Keratinocyte (primary cell): ENCODE data around the gene OTOG. TPM values are rescaled to one million over a fixed set of nuclear protein-coding genes. Genes with fewer than 3 reads are reported as not detected.

Source experiments
- DNase-seq: peaks from one replicate; pipeline ENCODE4 v3.0.0-alpha.2; 2011; ENCODE audit warnings: low read depth, missing footprints, low spot score
- FAIRE-seq: peaks from 2 replicates; lab custom pipeline; 2011; peaks lifted over from hg19 to GRCh38; lab: Jason Lieb, UNC
- H2AFZ ChIP-seq: 2 replicates; pipeline ENCODE4 v1.6.0; 2012; ENCODE audit warnings: low read length, control low read depth, inconsistent platforms; ENCODE audit not compliant: control insufficient read depth
- H3K27ac ChIP-seq: 2 replicates; pipeline ENCODE4 v1.5.1; 2011; ENCODE audit warnings: low read length; ENCODE audit not compliant: control insufficient read depth, insufficient read depth
- H3K27me3 ChIP-seq: 3 replicates; pipeline ENCODE4 v1.6.0; 2011; ENCODE audit warnings: low read length; ENCODE audit not compliant: control insufficient read depth, insufficient read depth; ENCODE audit errors: extremely low read depth
- H3K36me3 ChIP-seq, 2 experiments: 2 replicates in 1 of 2; 3 replicates in 1 of 2; pipeline ENCODE4 v1.5.1; 2011; ENCODE audit warnings: low read length in 2 of 2, mild to moderate bottlenecking in 1 of 2; ENCODE audit not compliant: control insufficient read depth in 2 of 2, insufficient read depth in 2 of 2; ENCODE audit errors: extremely low read depth in 1 of 2
- H3K4me1 ChIP-seq: 3 replicates; pipeline ENCODE4 v1.5.1; 2011; ENCODE audit warnings: low read length; ENCODE audit not compliant: control insufficient read depth, insufficient read depth; ENCODE audit errors: extremely low read depth
- H3K4me2 ChIP-seq: 3 replicates; pipeline ENCODE4 v1.6.0; 2011; ENCODE audit warnings: low read depth, low read length; ENCODE audit not compliant: control insufficient read depth, insufficient read depth; ENCODE audit errors: extremely low read depth
- H3K4me3 ChIP-seq, 3 experiments: fragments of 200-600 bp in 1 of 3; sonication (generic) in 1 of 3; 2 replicates in 2 of 3; 3 replicates in 1 of 3; pipeline ENCODE4 v1.5.1; 2011 to 2016; ENCODE audit warnings: low read length in 3 of 3, mild to moderate bottlenecking in 3 of 3, control low read depth in 2 of 3, inconsistent platforms in 1 of 3, low read depth in 1 of 3, mixed read lengths in 1 of 3, mixed run types in 1 of 3, moderate library complexity in 1 of 3; ENCODE audit not compliant: control insufficient read depth in 2 of 3, insufficient read depth in 2 of 3; ENCODE audit errors: extremely low read depth in 1 of 3
- H3K79me2 ChIP-seq: 2 replicates; pipeline ENCODE4 v1.6.0; 2012; ENCODE audit warnings: low read length; ENCODE audit not compliant: control insufficient read depth, insufficient read depth
- H3K9ac ChIP-seq: 3 replicates; pipeline ENCODE4 v1.6.0; 2011; ENCODE audit warnings: low read length; ENCODE audit not compliant: control insufficient read depth, insufficient read depth; ENCODE audit errors: extremely low read depth
- H3K9me1 ChIP-seq: 3 replicates; pipeline ENCODE4 v1.6.0; 2011; ENCODE audit warnings: low read length; ENCODE audit not compliant: control insufficient read depth, insufficient read depth; ENCODE audit errors: extremely low read depth
- H3K9me3 ChIP-seq: 2 replicates; pipeline ENCODE4 v1.5.1; 2012; ENCODE audit warnings: low read depth, low read length; ENCODE audit not compliant: control insufficient read depth
- H4K20me1 ChIP-seq: 3 replicates; pipeline ENCODE4 v1.6.0; 2011; ENCODE audit warnings: low read length; ENCODE audit not compliant: control insufficient read depth, insufficient read depth; ENCODE audit errors: extremely low read depth
- CTCF ChIP-seq, 3 experiments: IDR thresholded peaks in 1 of 3; conservative IDR thresholded peaks in 1 of 3; optimal IDR thresholded peaks in 1 of 3; 2 replicates in 2 of 3; 3 replicates in 1 of 3; pipeline versions ENCODE3 to v1.5.1; 2011; ENCODE audit warnings: low read length in 3 of 3, mild to moderate bottlenecking in 3 of 3, moderate library complexity in 2 of 3, control low read depth in 1 of 3, inconsistent platforms in 1 of 3; ENCODE audit not compliant: insufficient read depth in 2 of 3; ENCODE audit errors: extremely low read depth in 1 of 3
- EZH2 ChIP-seq: IDR thresholded peaks from one replicate; pipeline ENCODE4 v1.6.1; 2012; ENCODE audit warnings: inconsistent platforms, mild to moderate bottlenecking, low read length, moderate library complexity
- dilution Hi-C: fragments of 300-500 bp; cut with MboI; formaldehyde crosslinking; loops from one replicate; pipeline ENCODE4 v1.7.0; 2020; ENCODE audit warnings: low sequenced_read_pairs; ENCODE audit not compliant: extremely low pct_ligation_motif_present
- polyA plus RNA-seq, 5 experiments: library from polyadenylated mRNA; depleted of rRNA in 3 of 5; stranded (reverse) in 3 of 5; stranded (forward) in 1 of 5; unstranded in 1 of 5; fragments of >200 nt; gene quantifications; 1 replicate in 1 of 5; 2 replicates in 3 of 5; 3 replicates in 1 of 5; pipeline versions ENCODE4 v1.2.1 to v1.2.3, GENCODE V29; 2011 to 2012; ENCODE audit warnings: missing spikeins in 2 of 5, low read depth in 1 of 5, low replicate concordance in 1 of 5

The OTOG gene
- polyA plus RNA-seq, 1 donor (not counting 4 experiments of a cell fraction or from before 2014, with no cell fraction given), result not detected

DNA sequence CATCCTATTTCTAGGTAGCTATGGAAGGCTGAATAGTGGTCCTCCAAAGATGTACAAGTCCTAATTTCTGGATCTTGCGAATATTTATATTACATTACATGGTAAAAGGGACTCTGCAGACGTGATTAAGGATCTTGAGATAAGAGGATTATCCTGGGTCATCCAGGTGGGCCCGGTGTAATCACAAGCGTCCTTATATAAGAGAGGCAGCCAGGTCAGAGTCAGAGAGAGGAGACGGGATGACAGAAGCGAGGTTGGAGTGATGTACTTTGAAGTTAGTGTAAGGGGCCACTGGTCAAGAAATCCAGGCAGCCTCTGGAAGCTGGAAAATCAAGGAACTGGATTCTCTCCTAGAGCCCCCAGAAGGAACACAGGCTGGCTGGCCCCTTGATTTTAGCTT, 102.2 kb downstream of the OTOG start:
- no peaks in the 10 kb centered on the region for H4K20me1 ChIP-seq
- no peaks in the 10 kb centered on the region for H3K9me3 ChIP-seq
- H3K4me2 ChIP-seq, result no peak overlapping the region
- no peaks in the 10 kb centered on the region for H3K79me2 ChIP-seq
- TF ChIP-seq EZH2 (no peak), CTCF (optimal IDR thresholded peaks at IDR 0.05 in 1 of 3, IDR thresholded peaks at IDR 0.05 in 1 of 3, conservative IDR thresholded peaks at IDR 0.05 in 1 of 3; ENCODE audit: extremely low read depth in 1 of 3, insufficient read depth in 2 of 3, low read length in 3 of 3) (no peak)
- dilution Hi-C loops, result no loop called here
- no peak overlapping the region for H2AFZ ChIP-seq
- H3K9ac ChIP-seq, result no peak overlapping the region
- FAIRE-seq (no peak), DNase-seq (no peak)
- H3K27ac ChIP-seq, result no peak overlapping the region
- H3K27me3 ChIP-seq, result peaks cover 21% of the 10 kb centered on the region
- no peaks in the 10 kb centered on the region for H3K36me3 ChIP-seq
- no peaks in the 10 kb centered on the region for H3K9me1 ChIP-seq
- H3K4me1 ChIP-seq, result no peaks in the 10 kb centered on the region
- H3K4me3 ChIP-seq, result no peak overlapping the region

DNA sequence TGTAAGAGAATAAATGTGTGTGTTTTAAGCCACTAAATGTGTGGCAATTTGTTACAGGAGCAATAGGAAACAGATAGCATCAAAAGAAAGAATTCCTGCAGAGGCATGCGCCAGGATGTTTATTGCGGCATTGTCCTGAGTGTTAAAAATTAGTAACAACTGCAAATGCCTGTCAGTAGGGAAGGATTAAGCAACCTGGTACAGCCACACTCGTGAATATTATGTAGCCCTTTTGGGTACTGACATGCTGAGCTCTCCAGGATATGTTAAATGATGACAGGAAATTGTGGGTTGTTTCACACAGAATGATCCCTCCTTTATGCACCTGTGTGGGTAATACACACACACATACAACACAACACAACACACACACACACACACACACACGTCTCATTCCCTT, 102.6 kb downstream of the OTOG start:
- Histone ChIP-seq H3K36me3 (no peaks in the 10 kb centered on the region), H3K27me3 (peaks cover 21% of the 10 kb centered on the region), H3K27ac (no peak overlapping the region), H3K9ac (no peak overlapping the region), H3K79me2 (no peaks in the 10 kb centered on the region), H3K9me1 (no peaks in the 10 kb centered on the region), H3K9me3 (no peaks in the 10 kb centered on the region), H3K4me3 (no peak overlapping the region), H4K20me1 (no peaks in the 10 kb centered on the region), H2AFZ (no peak overlapping the region), H3K4me1 (no peaks in the 10 kb centered on the region), H3K4me2 (no peak overlapping the region)
- dilution Hi-C loops, result no loop called here
- TF ChIP-seq CTCF (optimal IDR thresholded peaks at IDR 0.05 in 1 of 3, IDR thresholded peaks at IDR 0.05 in 1 of 3, conservative IDR thresholded peaks at IDR 0.05 in 1 of 3; ENCODE audit: extremely low read depth in 1 of 3, insufficient read depth in 2 of 3, low read length in 3 of 3), result no peak
- FAIRE-seq, result no peak
- DNase-seq, result no peak
